ENCODE data around the gene NLRP5. TPM values are rescaled to one million over a fixed set of nuclear protein-coding genes. Genes with fewer than 3 reads are reported as not detected.
A peak's percentile ranks its signal among the peaks of the same experiment; 100 is the strongest.

The NLRP5 gene
- total and polyA plus RNA-seq, 5 donors = not detected

DNA sequence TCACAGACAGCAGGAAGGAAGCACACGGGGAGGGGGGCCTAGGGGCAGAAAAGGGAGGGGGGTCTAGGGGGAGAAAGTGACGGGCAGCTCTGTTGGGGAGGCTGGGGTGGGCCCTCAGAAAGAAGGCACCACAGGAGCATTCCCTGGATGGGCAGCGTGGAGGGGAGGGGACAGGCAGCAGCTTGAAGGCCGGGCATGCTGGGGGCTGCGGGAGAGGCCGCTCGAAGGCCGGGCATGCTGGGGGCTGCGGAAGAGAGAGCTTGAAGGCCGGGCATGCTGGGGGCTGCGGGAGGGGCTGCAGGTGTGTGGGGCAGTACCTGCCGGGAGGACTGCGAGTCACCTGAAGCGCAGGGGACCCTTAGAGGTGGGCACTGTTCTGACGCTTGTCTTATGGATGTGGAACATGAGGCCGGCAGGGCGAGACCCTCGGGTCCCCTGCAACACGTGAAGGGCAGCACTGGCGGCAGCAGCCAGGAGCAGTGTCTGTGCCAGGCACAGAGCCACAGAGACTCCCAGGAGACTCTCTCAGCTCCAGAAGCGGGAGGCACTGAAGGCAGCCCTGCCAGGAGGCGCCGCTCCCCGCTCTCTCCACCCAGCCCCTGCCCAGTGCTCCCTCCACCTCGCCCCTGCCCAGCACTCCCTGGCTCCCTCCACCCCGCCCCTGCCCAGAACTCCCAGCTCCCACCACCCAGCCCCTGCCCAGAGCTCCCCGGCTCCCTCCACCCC lies 121.2 kb downstream of the NLRP5 start:
- ATAC-seq = peak; percentile 22 to 27
- H3K27me3 ChIP-seq (ENCODE audit: control insufficient read depth, insufficient read depth) = no peaks in the 10 kb centered on the region
- intact Hi-C loops (cut with DNase I) = loop anchor here in 1 of 4 donors (10.0 kb wide), 1 partner anchor 47 kb away; no protein-coding TSS in a partner anchor
- H3K4me3 ChIP-seq (ENCODE audit: low read length) = no peak overlapping the region
- peak; percentile 49 to 80 (median 71) for DNase-seq
- H3K4me1 ChIP-seq (ENCODE audit: control insufficient read depth, insufficient read depth, low read length) = peaks cover 26% of the 10 kb centered on the region
- H3K27ac ChIP-seq (ENCODE audit: low read length) = no peak overlapping the region
- H3K9me3 ChIP-seq (ENCODE audit: control insufficient read depth, low read length) = no peaks in the 10 kb centered on the region
- WGBS = 64% methylated on average over 27 of the region's 27 CpGs

DNA sequence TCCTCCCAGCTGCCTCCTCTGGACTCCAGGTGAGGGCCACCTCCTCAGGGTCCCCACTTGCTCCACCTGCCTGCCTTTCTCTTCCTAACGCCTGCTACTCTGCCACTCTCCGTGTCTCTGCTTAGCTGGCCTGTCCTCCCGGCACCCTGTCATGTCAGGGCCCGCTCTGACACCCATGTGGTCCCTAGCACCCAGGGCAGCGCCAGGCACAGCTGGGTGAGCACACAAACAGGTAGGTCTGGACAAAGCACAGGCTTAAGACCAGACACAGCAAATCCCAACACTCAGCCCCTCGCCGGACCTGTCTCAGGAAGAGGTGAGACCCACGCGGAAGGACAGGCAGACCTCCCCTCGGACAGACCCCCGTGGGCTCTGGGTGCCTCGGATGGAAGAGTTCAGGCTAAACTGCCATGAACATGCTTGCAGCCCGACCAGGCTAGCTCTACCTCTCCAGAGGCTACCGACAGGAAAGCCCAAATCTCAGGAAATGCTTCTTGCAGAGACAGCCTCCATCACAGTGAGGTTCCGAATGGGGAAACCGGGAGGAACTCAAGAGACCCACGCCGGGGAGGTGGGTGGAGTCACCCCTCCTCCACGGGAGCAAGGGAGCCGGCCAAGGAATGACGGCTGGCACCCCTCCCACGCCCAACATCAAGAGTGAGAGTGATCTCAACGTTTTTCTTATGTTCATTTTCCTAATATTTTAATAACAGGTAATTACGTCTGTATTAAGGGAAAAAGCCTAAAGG lies 122.0 kb downstream of the NLRP5 start:
- no peak overlapping the region for H3K27ac ChIP-seq (ENCODE audit: low read length)
- 22% methylated on average over 24 of the region's 24 CpGs for WGBS
- H3K9me3 ChIP-seq (ENCODE audit: control insufficient read depth, low read length) = no peaks in the 10 kb centered on the region
- H3K4me3 ChIP-seq (ENCODE audit: low read length) = no peak overlapping the region
- no peaks in the 10 kb centered on the region for H3K27me3 ChIP-seq (ENCODE audit: control insufficient read depth, insufficient read depth)
- ATAC-seq = peak; percentile 17 to 22
- intact Hi-C loops (cut with DNase I) = loop anchor here in 1 of 4 donors (10.0 kb wide), 1 partner anchor 46 kb away; no protein-coding TSS in a partner anchor
- peak; percentile 61 to 89 (median 86) for DNase-seq
- peaks cover 26% of the 10 kb centered on the region for H3K4me1 ChIP-seq (ENCODE audit: control insufficient read depth, insufficient read depth, low read length)

DNA sequence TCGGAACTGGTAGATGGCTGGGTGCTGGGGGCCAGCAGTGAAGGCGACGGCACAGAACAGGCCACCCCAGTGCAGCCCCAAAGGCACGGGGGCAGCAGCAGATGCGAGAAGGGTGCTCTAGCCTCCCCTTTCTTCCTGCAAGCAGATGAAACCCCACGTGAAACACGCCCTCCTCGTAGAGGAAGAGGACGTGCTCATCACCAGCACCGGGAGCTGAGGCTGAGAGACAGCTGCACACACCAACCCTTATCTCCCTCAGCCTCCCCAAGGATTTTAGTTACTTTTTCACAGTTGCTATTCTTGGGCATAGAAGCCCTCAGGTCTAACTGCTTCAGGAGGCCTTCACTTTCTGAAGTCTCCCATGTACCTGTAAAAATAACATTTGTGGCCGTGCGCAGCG lies 122.7 kb downstream of the NLRP5 start:
- peaks cover 26% of the 10 kb centered on the region for H3K4me1 ChIP-seq (ENCODE audit: control insufficient read depth, insufficient read depth, low read length)
- peak in 1 of 3 donors; percentile 39 for DNase-seq
- no peaks in the 10 kb centered on the region for H3K27me3 ChIP-seq (ENCODE audit: control insufficient read depth, insufficient read depth)
- no peak overlapping the region for H3K27ac ChIP-seq (ENCODE audit: low read length)
- ATAC-seq = no peak
- intact Hi-C loops (cut with DNase I) = loop anchor here in 1 of 4 donors (10.0 kb wide), 1 partner anchor 46 kb away; no protein-coding TSS in a partner anchor
- H3K4me3 ChIP-seq (ENCODE audit: low read length) = no peak overlapping the region
- no peaks in the 10 kb centered on the region for H3K9me3 ChIP-seq (ENCODE audit: control insufficient read depth, low read length)
- 35% methylated on average over 13 of the region's 13 CpGs for WGBS

DNA sequence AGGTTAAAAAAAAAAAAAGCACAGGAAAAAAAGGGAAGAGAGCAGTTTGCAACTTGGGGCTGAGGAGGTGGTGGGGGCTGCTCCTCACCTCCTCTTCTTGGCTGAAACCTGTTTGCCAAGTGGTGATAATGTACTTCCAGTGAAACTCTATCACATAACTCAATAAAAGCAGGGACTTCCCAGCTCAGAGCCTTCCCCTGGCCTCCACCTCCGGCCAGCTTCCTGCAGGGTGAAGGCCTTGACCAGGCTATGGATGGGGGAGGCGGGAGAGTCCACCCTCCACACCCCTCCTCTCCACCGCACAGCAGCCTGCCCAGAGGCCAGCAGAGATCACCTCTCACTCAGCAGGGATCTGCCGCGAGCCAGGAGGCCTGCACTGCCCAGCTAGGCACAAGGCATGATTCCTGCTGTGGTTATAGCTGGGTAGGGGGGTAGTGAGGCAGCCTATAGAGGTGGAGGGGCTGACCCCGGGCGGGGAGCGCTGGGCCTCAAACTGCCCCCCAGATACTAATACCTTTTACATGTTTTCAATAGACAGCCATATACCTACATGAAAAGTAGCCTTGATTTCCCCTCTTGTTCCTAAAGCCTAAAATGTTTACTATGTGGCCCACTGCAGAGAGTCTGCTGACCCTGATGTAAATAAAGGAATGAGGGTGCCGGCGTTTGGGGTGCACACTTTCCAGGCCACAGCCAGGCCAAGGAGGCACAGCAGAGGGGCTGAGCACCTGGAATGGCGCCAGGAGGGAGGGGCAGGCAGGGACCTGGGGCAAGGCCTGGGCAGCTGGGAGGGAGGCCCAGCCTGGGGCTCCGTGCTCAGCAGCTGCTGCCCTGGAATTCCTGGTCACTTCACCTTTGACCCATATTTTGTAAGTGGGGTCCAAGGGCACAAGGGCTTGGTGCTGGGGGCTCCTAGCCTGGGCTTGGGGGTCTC lies 124.2 kb downstream of the NLRP5 start:
- WGBS = 24% methylated on average over 12 of the region's 12 CpGs
- peak overlapping the region; percentile 44 for H3K27ac ChIP-seq (ENCODE audit: low read length)
- H3K9me3 ChIP-seq (ENCODE audit: control insufficient read depth, low read length) = no peaks in the 10 kb centered on the region
- intact Hi-C loops (cut with DNase I) = no loop called here
- H3K27me3 ChIP-seq (ENCODE audit: control insufficient read depth, insufficient read depth) = no peaks in the 10 kb centered on the region
- no peak overlapping the region for H3K4me3 ChIP-seq (ENCODE audit: low read length)
- DNase-seq (peak; percentile 38 to 85 (median 81)), ATAC-seq (peak; percentile 76 to 82)
- H3K4me1 ChIP-seq (ENCODE audit: control insufficient read depth, insufficient read depth, low read length) = peaks cover 24% of the 10 kb centered on the region

Other genes with a start within 250 kb of the NLRP5 start
- not detected for gene NLRP9, start 248.4 kb upstream of the NLRP5 start, total RNA-seq
- not detected for gene NLRP9, start 248.4 kb upstream of the NLRP5 start, polyA plus RNA-seq
- gene RFPL4A, start 227.7 kb upstream of the NLRP5 start, total RNA-seq = not detected
- gene RFPL4A, start 227.7 kb upstream of the NLRP5 start, polyA plus RNA-seq = not detected
- gene RFPL4AL1, start 217.7 kb upstream of the NLRP5 start, total RNA-seq = not detected
- gene RFPL4AL1, start 217.7 kb upstream of the NLRP5 start, polyA plus RNA-seq = not detected
- not detected for gene NLRP11, start 154.8 kb upstream of the NLRP5 start, total RNA-seq
- not detected for gene NLRP11, start 154.8 kb upstream of the NLRP5 start, polyA plus RNA-seq
- gene NLRP4, start 150.2 kb upstream of the NLRP5 start, total RNA-seq = not detected
- gene NLRP4, start 150.2 kb upstream of the NLRP5 start, polyA plus RNA-seq = not detected
- not detected for gene NLRP13, start 54.4 kb upstream of the NLRP5 start, total RNA-seq
- not detected for gene NLRP13, start 54.4 kb upstream of the NLRP5 start, polyA plus RNA-seq
- gene NLRP8, start 38.9 kb upstream of the NLRP5 start, total RNA-seq = not detected
- gene NLRP8, start 38.9 kb upstream of the NLRP5 start, polyA plus RNA-seq = not detected
- gene ZNF787, start 134.5 kb downstream of the NLRP5 start, total RNA-seq = 10 to 100 TPM; 22.0 to 29.2 (median 26.2) TPM
- 25.4 TPM for gene ZNF787, start 134.5 kb downstream of the NLRP5 start, polyA plus RNA-seq
- 10 to 100 TPM; 19.3 to 29.3 (median 23.1) TPM for gene ZNF444, start 154.5 kb downstream of the NLRP5 start, total RNA-seq
- gene ZNF444, start 154.5 kb downstream of the NLRP5 start, polyA plus RNA-seq = 20.0 TPM
- gene GALP, start 189.2 kb downstream of the NLRP5 start, total RNA-seq = not detected
- gene GALP, start 189.2 kb downstream of the NLRP5 start, polyA plus RNA-seq = not detected
- gene ZSCAN5B, start 211.0 kb downstream of the NLRP5 start, total RNA-seq = not detected
- not detected for gene ZSCAN5B, start 211.0 kb downstream of the NLRP5 start, polyA plus RNA-seq
- gene ZSCAN5C, start 215.5 kb downstream of the NLRP5 start, total RNA-seq = not detected
- gene ZSCAN5C, start 215.5 kb downstream of the NLRP5 start, polyA plus RNA-seq = not detected